Measurements from ENCODE around the gene DDN.

Gene DDN

GRCh38 chr12:48981757-48982157 lies 17.4 kb downstream of the DDN start:
- no peak for DNase-seq (ENCODE audit: low spot score)

- no peak for DNase-seq (ENCODE audit: low spot score)
Measured at GRCh38 chr12:48980953-48981756, 18.0 kb downstream of the DDN start.

GRCh38 chr12:48980389-48980952 lies 18.7 kb downstream of the DDN start:
- DNase-seq (ENCODE audit: low spot score): no peak

- no peak for DNase-seq (ENCODE audit: low spot score)
Measured at GRCh38 chr12:48979602-48980388, 19.4 kb downstream of the DDN start.

GRCh38 chr12:48978741-48979601 lies 20.2 kb downstream of the DDN start:
- no peak for DNase-seq (ENCODE audit: low spot score)

- DNase-seq (ENCODE audit: low spot score): no peak
Measured at GRCh38 chr12:48978291-48978740, 20.9 kb downstream of the DDN start, which contains the start of gene WNT1. WNT1 (plus strand) TSS chr12:48978322; CDS start chr12:48978651, 329 bp downstream.

- peak; percentile 64 for DNase-seq (ENCODE audit: low spot score)
Measured at GRCh38 chr12:48977290-48978281, 21.6 kb downstream of the DDN start.

- no peak for DNase-seq (ENCODE audit: low spot score)
Measured at GRCh38 chr12:48973941-48974673, 25.1 kb downstream of the DDN start.

- no peak for DNase-seq (ENCODE audit: low spot score)
Measured at GRCh38 chr12:48973531-48973930, 25.6 kb downstream of the DDN start.

GRCh38 chr12:48972952-48973483 lies 26.2 kb downstream of the DDN start:
- no peak for DNase-seq (ENCODE audit: low spot score)

GRCh38 chr12:48972213-48972951 lies 26.8 kb downstream of the DDN start:
- DNase-seq (ENCODE audit: low spot score): no peak

GRCh38 chr12:48970702-48971334 lies 28.4 kb downstream of the DDN start:
- DNase-seq (ENCODE audit: low spot score): no peak

GRCh38 chr12:48969833-48970701 lies 29.1 kb downstream of the DDN start:
- DNase-seq (ENCODE audit: low spot score): no peak

- DNase-seq (ENCODE audit: low spot score): no peak
Measured at GRCh38 chr12:48969160-48969771, 29.9 kb downstream of the DDN start.

- no peak for DNase-seq (ENCODE audit: low spot score)
Measured at GRCh38 chr12:48968467-48968866, 30.7 kb downstream of the DDN start.

GRCh38 chr12:48967991-48968390 lies 31.2 kb downstream of the DDN start:
- no peak for DNase-seq (ENCODE audit: low spot score)

Measured in LoVo (cell line).